HepG2 (cell line): ENCODE results near the gene CHN2. TPM values are rescaled to one million over a fixed set of nuclear protein-coding genes. Genes with fewer than 3 reads are reported as not detected.
A peak's percentile ranks its signal among the peaks of the same experiment; 100 is the strongest.

Experiments used
- AGO1 ChIP-seq: fragments of 200-400 bp; formaldehyde crosslinking; IDR thresholded peaks from 2 replicates; pipeline ENCODE4 v1.6.1; 2017; ENCODE audit warnings: mild to moderate bottlenecking, low read depth, low read length, moderate library complexity; ENCODE audit not compliant: poor library complexity, severe bottlenecking
- CBFB ChIP-seq: sonication (generic); formaldehyde crosslinking; IDR thresholded peaks from 2 replicates; pipeline ENCODE4 v1.4.0; 2020; ENCODE audit warnings: missing genetic modification reagents
- DRAP1 ChIP-seq: IDR thresholded peaks from 2 replicates; pipeline ENCODE4 v1.6.1; 2016; ENCODE audit warnings: missing genetic modification reagents, missing compliant biosample characterization
- HNF4A ChIP-seq: sonication (generic); formaldehyde crosslinking; IDR thresholded peaks from 2 replicates; pipeline ENCODE4 v1.4.0; 2020; ENCODE audit warnings: missing genetic modification reagents
- IKZF1 ChIP-seq: fragments of 450-650 bp; IDR thresholded peaks from 2 replicates; pipeline ENCODE4 v1.7.1; 2016
- JARID2 ChIP-seq: sonication (generic); formaldehyde crosslinking; IDR thresholded peaks from 2 replicates; pipeline ENCODE4 v1.8.1; 2023; ENCODE audit warnings: missing genetic modification reagents, inconsistent platforms; ENCODE audit not compliant: insufficient replicate concordance
- MTA1 ChIP-seq: sonication (generic); formaldehyde crosslinking; IDR thresholded peaks from 2 replicates; pipeline ENCODE4 v1.4.0; 2020; ENCODE audit warnings: missing genetic modification reagents, mild to moderate bottlenecking, borderline replicate concordance
- NFAT5 ChIP-seq: sonication (generic); formaldehyde crosslinking; IDR thresholded peaks from 2 replicates; pipeline ENCODE4 v1.4.0; 2020; ENCODE audit warnings: missing genetic modification reagents
- PHF8 ChIP-seq: sonication (generic); formaldehyde crosslinking; IDR thresholded peaks from 2 replicates; pipeline ENCODE4 v1.5.0; 2020; ENCODE audit warnings: missing genetic modification reagents
- RAD21 ChIP-seq: fragments of 450-650 bp; formaldehyde crosslinking; IDR thresholded peaks from 2 replicates; pipeline ENCODE4 v1.5.0; 2020; ENCODE audit warnings: mild to moderate bottlenecking
- SRSF1 ChIP-seq: fragments of 200-400 bp; formaldehyde crosslinking; optimal IDR thresholded peaks from 2 replicates; pipeline ENCODE3; 2017; ENCODE audit warnings: mild to moderate bottlenecking, low read depth, low read length, moderate library complexity
- USF2 ChIP-seq, 2 experiments: sonication (generic) in 1 of 2; formaldehyde crosslinking in 1 of 2; IDR thresholded peaks; 2 replicates each; pipeline versions ENCODE4 v1.5.1 to v1.6.1; 2011 to 2020; ENCODE audit warnings: borderline replicate concordance in 1 of 2, low read depth in 1 of 2, low read length in 1 of 2, mild to moderate bottlenecking in 1 of 2, missing genetic modification reagents in 1 of 2, moderate library complexity in 1 of 2
- ZC3H4 ChIP-seq: sonication (generic); formaldehyde crosslinking; IDR thresholded peaks from 2 replicates; pipeline ENCODE4 v1.4.0; 2020; ENCODE audit warnings: missing genetic modification reagents, borderline replicate concordance
- ZGPAT ChIP-seq: IDR thresholded peaks from 2 replicates; pipeline ENCODE4 v1.6.1; 2016; ENCODE audit warnings: mild to moderate bottlenecking
- ZKSCAN8 ChIP-seq: IDR thresholded peaks from 2 replicates; pipeline ENCODE4 v1.6.1; 2016; ENCODE audit warnings: borderline replicate concordance, missing genetic modification reagents, missing compliant biosample characterization
- ZMYM4 ChIP-seq: sonication (generic); formaldehyde crosslinking; IDR thresholded peaks from 2 replicates; pipeline ENCODE4 v1.8.1; 2023; ENCODE audit warnings: mild to moderate bottlenecking, missing genetic modification reagents
- ZNF180 ChIP-seq: sonication (generic); formaldehyde crosslinking; IDR thresholded peaks from 2 replicates; pipeline ENCODE4 v1.4.0; 2020; ENCODE audit warnings: low read depth, missing genetic modification reagents, borderline replicate concordance
- ZNF235 ChIP-seq: sonication (generic); formaldehyde crosslinking; IDR thresholded peaks from 2 replicates; pipeline ENCODE4 v1.8.1; 2023; ENCODE audit warnings: mild to moderate bottlenecking, missing genetic modification reagents, borderline replicate concordance
- ZNF615 ChIP-seq: sonication (generic); formaldehyde crosslinking; IDR thresholded peaks from 2 replicates; pipeline ENCODE4 v1.5.0; 2020; ENCODE audit warnings: mild to moderate bottlenecking, missing genetic modification reagents, borderline replicate concordance
- ZNF83 ChIP-seq: sonication (generic); formaldehyde crosslinking; IDR thresholded peaks from 2 replicates; pipeline ENCODE4 v1.4.0; 2020; ENCODE audit warnings: missing genetic modification reagents, mild to moderate bottlenecking, borderline replicate concordance
- polyA plus RNA-seq, 8 experiments: library from polyadenylated mRNA; depleted of rRNA in 3 of 8; stranded (reverse) in 7 of 8; unstranded in 1 of 8; fragments of >200 nt; fragmentation: Illumina TruSeq in 4 of 8; extraction: Trizol in 4 of 8; gene quantifications; 2 replicates each; pipeline versions ENCODE4 v1.2.1 to v1.2.3, GENCODE V29; 2011 to 2016; ENCODE audit warnings: low read depth in 4 of 8, missing spikeins in 1 of 8, mixed read lengths in 1 of 8; ENCODE audit not compliant: insufficient read depth in 1 of 8
- total RNA-seq, 5 experiments: library from RNA; depleted of rRNA; stranded (reverse); fragments of >200 nt; fragmentation: Illumina TruSeq; extraction: Trizol; gene quantifications; 2 replicates each; pipeline ENCODE4 v1.2.3, GENCODE V29; 2016; ENCODE audit warnings: low read depth in 1 of 5

CHN2 gene
- total and polyA plus RNA-seq, 2 of the 13 experiments (the other 11 are each of a cell fraction or from before 2014, with no cell fraction given) = 23.5 to 30.5 TPM

- TF ChIP-seq USF2 (IDR thresholded peaks at IDR 0.05; ENCODE audit: low read depth, low read length) = peak; percentile 35; the same call in 1 of the 2 replicates
- peak; percentile 67; the same call in 1 of the 2 replicates for TF ChIP-seq USF2 (CRISPR knock-in tag; IDR thresholded peaks at IDR 0.05; ENCODE audit: borderline replicate concordance)
- TF ChIP-seq IKZF1 = no peak
- TF ChIP-seq AGO1 = peak; percentile 40
- TF ChIP-seq ZKSCAN8 (CRISPR knock-in tag) = 0 out of 2 replicates have a peak, but pooled peaks have one; percentile 28
- TF ChIP-seq ZNF83 (CRISPR knock-in tag) = 0 out of 2 replicates have a peak, but pooled peaks have one; percentile 64
- TF ChIP-seq PHF8 = peak; percentile 64
- peak; percentile 50; the same call in 1 of the 2 replicates for TF ChIP-seq MTA1
- TF ChIP-seq NFAT5 (CRISPR knock-in tag) = no peak
- TF ChIP-seq ZMYM4 (CRISPR knock-in tag) = peak; percentile 26; the same call in 1 of the 2 replicates
- TF ChIP-seq SRSF1 = peak; percentile 41
- TF ChIP-seq RAD21 (CRISPR knock-in tag) = no peak
- 0 out of 2 replicates have a peak, but pooled peaks have one; percentile 35 for TF ChIP-seq ZNF615 (CRISPR knock-in tag)
- peak; percentile 34; the same call in 1 of the 2 replicates for TF ChIP-seq HNF4A
- TF ChIP-seq JARID2 = no peak
- peak; percentile 59 for TF ChIP-seq DRAP1 (CRISPR knock-in tag)
- TF ChIP-seq CBFB (CRISPR knock-in tag) = 0 out of 2 replicates have a peak, but pooled peaks have one; percentile 12
- TF ChIP-seq ZGPAT (CRISPR knock-in tag) = peak; percentile 36; the same call in 1 of the 2 replicates
- no peak for TF ChIP-seq ZC3H4 (CRISPR knock-in tag)
- TF ChIP-seq ZNF180 (CRISPR knock-in tag) = no peak
- TF ChIP-seq ZNF235 (CRISPR knock-in tag) = no peak
Measured at GRCh38 chr7:29146057-29146706, 48.4 kb upstream of the CHN2 start, which contains the start of gene CPVL (continued).
